IMR-90 (cell line): ENCODE measurements around the gene FTSJ3. TPM values are rescaled to one million over a fixed set of nuclear protein-coding genes. Genes with fewer than 3 reads are reported as not detected.

Experiments
- ATAC-seq: fragments of 200-7000 bp; cut with Tn5 transposase; 2 replicates; pipeline ENCODE4 v1.9.1; 2020; ENCODE audit warnings: low read depth, mild to moderate bottlenecking, moderate library complexity
- BruUV-seq: library from RNA; stranded (reverse); fragments of 400-500 nt; replicated peaks from 2 replicates; lab custom pipeline; 2021; lab: Mats Ljungman, UMichigan
- CTCF ChIA-PET: fragments of 300-600 bp; formaldehyde crosslinking; extraction: SDS; loops from one replicate; lab custom pipeline; 2021; ENCODE audit warnings: antibody characterized with exemption; lab: Yijun Ruan, JAX
- POLR2A ChIA-PET: fragments of 300-600 bp; sonication (Branson Sonifier 250); formaldehyde crosslinking; loops from one replicate; lab custom pipeline; 2022; ENCODE audit warnings: antibody characterized with exemption; ENCODE audit not compliant: unreplicated experiment; lab: Charles Lee
- DNase-seq: peaks from one replicate; pipeline ENCODE4 v3.0.0; 2013
- H2AFZ ChIP-seq: replicated peaks from 2 replicates; pipeline ENCODE3; 2013; ENCODE audit warnings: low read length, mild to moderate bottlenecking; ENCODE audit not compliant: poor library complexity
- H2AK5ac ChIP-seq: 2 replicates; pipeline ENCODE4 v1.6.1; 2013; ENCODE audit warnings: low read depth, low read length, inconsistent platforms
- H2AK9ac ChIP-seq: replicated peaks from 2 replicates; pipeline ENCODE3; 2013; ENCODE audit warnings: mild to moderate bottlenecking, low read depth, low read length, moderate library complexity; ENCODE audit not compliant: poor library complexity
- H2BK120ac ChIP-seq: 2 replicates; pipeline ENCODE4 v1.6.1; 2013; ENCODE audit warnings: low read depth, low read length, inconsistent platforms
- H2BK15ac ChIP-seq: 3 replicates; pipeline ENCODE4 v1.6.1; 2013; ENCODE audit warnings: low read depth, low read length, inconsistent platforms
- H2BK20ac ChIP-seq: 2 replicates; pipeline ENCODE4 v1.6.1; 2013; ENCODE audit warnings: low read depth, mild to moderate bottlenecking, inconsistent platforms, low read length, moderate library complexity
- H2BK5ac ChIP-seq: 2 replicates; pipeline ENCODE4 v1.6.1; 2013; ENCODE audit warnings: mild to moderate bottlenecking, low read depth, low read length, inconsistent platforms; ENCODE audit not compliant: poor library complexity, severe bottlenecking
- H3K14ac ChIP-seq: replicated peaks from 2 replicates; pipeline ENCODE4 v1.6.1; 2013; ENCODE audit warnings: low read depth, low read length, inconsistent platforms
- H3K18ac ChIP-seq: 2 replicates; pipeline ENCODE4 v1.6.1; 2013; ENCODE audit warnings: low read depth, low read length, control low read depth
- H3K23ac ChIP-seq: 2 replicates; pipeline ENCODE4 v1.6.1; 2013; ENCODE audit warnings: low read depth, low read length, inconsistent platforms
- H3K27ac ChIP-seq: 2 replicates; pipeline ENCODE4 v1.5.1; 2013; ENCODE audit warnings: mild to moderate bottlenecking, control low read depth, low read length; ENCODE audit not compliant: insufficient read depth
- H3K27me3 ChIP-seq: 2 replicates; pipeline ENCODE4 v1.6.1; 2013; ENCODE audit warnings: low read length; ENCODE audit not compliant: control insufficient read depth, insufficient read depth
- H3K36me3 ChIP-seq: 2 replicates; pipeline ENCODE4 v1.6.1; 2013; ENCODE audit warnings: low read length, mixed read lengths; ENCODE audit not compliant: control insufficient read depth, insufficient read depth
- H3K4ac ChIP-seq: 2 replicates; pipeline ENCODE4 v1.6.1; 2013; ENCODE audit warnings: low read depth, low read length, inconsistent platforms
- H3K4me1 ChIP-seq: 2 replicates; pipeline ENCODE4 v1.6.1; 2013; ENCODE audit warnings: low read length, mixed read lengths; ENCODE audit not compliant: control insufficient read depth, insufficient read depth
- H3K4me2 ChIP-seq: 2 replicates; pipeline ENCODE4 v1.6.1; 2013; ENCODE audit warnings: low read depth, mild to moderate bottlenecking, control low read depth, low read length, moderate library complexity
- H3K4me3 ChIP-seq: 2 replicates; pipeline ENCODE4 v1.5.1; 2013; ENCODE audit warnings: low read depth, mild to moderate bottlenecking, control low read depth, low read length, moderate library complexity; ENCODE audit not compliant: insufficient read depth
- H3K56ac ChIP-seq: 2 replicates; pipeline ENCODE4 v1.6.1; 2013; ENCODE audit warnings: low read length, inconsistent platforms; ENCODE audit not compliant: insufficient read depth; ENCODE audit errors: extremely low read depth
- H3K79me1 ChIP-seq, 2 experiments: 2 replicates each; pipeline ENCODE4 v1.6.1; 2013; ENCODE audit warnings: low read length in 2 of 2, inconsistent platforms in 1 of 2, low read depth in 1 of 2
- H3K9ac ChIP-seq: 2 replicates; pipeline ENCODE4 v1.6.1; 2013; ENCODE audit warnings: low read depth, low read length, control low read depth
- H3K9me1 ChIP-seq: 2 replicates; pipeline ENCODE4 v1.6.1; 2013; ENCODE audit warnings: low read length, inconsistent platforms; ENCODE audit not compliant: insufficient read depth
- H3K9me3 ChIP-seq: 2 replicates; pipeline ENCODE4 v1.6.1; 2013; ENCODE audit warnings: low read length; ENCODE audit not compliant: control insufficient read depth, insufficient read depth
- H4K20me1 ChIP-seq: 2 replicates; pipeline ENCODE4 v1.6.1; 2013; ENCODE audit warnings: low read length, inconsistent platforms; ENCODE audit not compliant: insufficient read depth
- H4K5ac ChIP-seq: 2 replicates; pipeline ENCODE4 v1.6.1; 2013; ENCODE audit warnings: mild to moderate bottlenecking, low read depth, low read length, control low read depth
- H4K8ac ChIP-seq, 2 experiments: 2 replicates each; pipeline ENCODE4 v1.6.1; 2013; ENCODE audit warnings: low read depth in 2 of 2, low read length in 2 of 2, control low read depth in 1 of 2, inconsistent platforms in 1 of 2
- H4K91ac ChIP-seq: 2 replicates; pipeline ENCODE4 v1.6.1; 2013; ENCODE audit warnings: low read depth, low read length, inconsistent platforms; ENCODE audit not compliant: insufficient read depth
- RCOR1 ChIP-seq: IDR thresholded peaks from 2 replicates; pipeline ENCODE4 v1.6.1; 2012; ENCODE audit warnings: mild to moderate bottlenecking, low read length, improper control_type of control experiment; ENCODE audit not compliant: insufficient replicate concordance
- WGBS, 2 experiments: methylation state at CpG; one replicate each; pipeline versions ENCODE4 v1.1.5 to v1.1.7; 2013; ENCODE audit warnings: missing lambda C conversion rate in 2 of 2; ENCODE audit not compliant: insufficient read length in 1 of 2; ENCODE audit errors: extremely low coverage in 2 of 2; 5-methylcytosine and 5-hydroxymethylcytosine counted together
- dilution Hi-C: fragments of 300-500 bp; cut with HindIII; formaldehyde crosslinking; loops from one replicate; pipeline ENCODE4 v1.14.3; 2018; ENCODE audit warnings: low sequenced_read_pairs; ENCODE audit not compliant: unreplicated experiment
- in situ Hi-C: fragments of 300-500 bp; cut with MboI; formaldehyde crosslinking; loops from 3 replicates; pipeline ENCODE4 v1.14.3; 2019; ENCODE audit warnings: low sequenced_read_pairs, inconsistent platforms, mixed read lengths
- intact Hi-C: fragments of 100-400 bp; cut with micrococcal nuclease; formaldehyde crosslinking; loops from 2 replicates; pipeline ENCODE4 v1.10.0; 2022
- polyA plus RNA-seq, 3 experiments: library from polyadenylated mRNA; depleted of rRNA; stranded (reverse); fragments of >200 nt; gene quantifications; 2 replicates each; pipeline ENCODE4 v1.2.3, GENCODE V29; 2012; ENCODE audit warnings: low replicate concordance in 1 of 3
- total RNA-seq: library from RNA; depleted of rRNA; stranded (reverse); fragments of >200 nt; gene quantifications from 2 replicates; pipeline ENCODE4 v1.2.3, GENCODE V29; 2012

The FTSJ3 gene
- total and polyA plus RNA-seq, 2 of the 4 experiments (the other 2 are of a cell fraction) = 51.3 to 68.1 TPM

DNA sequence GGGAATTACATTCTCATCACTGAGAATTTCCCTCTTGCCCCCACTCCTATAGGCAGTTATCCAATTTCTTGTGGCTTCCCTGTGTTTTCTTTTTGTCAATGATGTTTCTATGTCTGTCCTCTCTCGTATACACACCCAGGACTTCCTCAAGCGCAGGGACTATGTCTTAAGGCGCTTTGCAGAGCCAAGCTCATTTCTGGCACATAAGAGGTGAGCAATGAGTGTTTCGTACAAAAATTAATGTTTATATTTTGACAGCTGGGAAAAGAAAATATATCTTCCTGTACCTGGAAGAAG lies 52.5 kb downstream of the FTSJ3 start:
- H4K8ac ChIP-seq = no peak overlapping the region
- intact Hi-C loops = no loop called here
- H3K18ac ChIP-seq = no peak overlapping the region
- H2BK15ac ChIP-seq = no peak overlapping the region
- no peak for TF ChIP-seq RCOR1
- dilution Hi-C loops = no loop called here
- peak overlapping the region; percentile 68 for H3K14ac ChIP-seq
- peak overlapping the region; percentile 74 for H2BK5ac ChIP-seq
- ATAC-seq (no peak), DNase-seq (peak; percentile 21)
- H4K5ac ChIP-seq = peak overlapping the region; percentile 15; the same call in 1 of the 2 replicates
- H3K23ac ChIP-seq = peak overlapping the region; percentile 94
- ChIA-PET CTCF (interaction anchor here (0.8 kb wide), 1 partner anchor 10 kb away, joined by 3 read pairs; no protein-coding TSS in a partner anchor), POLR2A (interaction anchor here (1.4 kb wide), 1 partner anchor 15 kb away, joined by 3 read pairs; no protein-coding TSS in a partner anchor)
- peak overlapping the region; percentile 87; the same call in 1 of the 2 replicates for H3K27ac ChIP-seq
- H3K4me1 ChIP-seq = 0 out of 2 replicates have a peak, but pooled peaks cover 2% of the 10 kb centered on the region
- peak overlapping the region; percentile 99 for H3K9ac ChIP-seq
- no peak overlapping the region for H2AFZ ChIP-seq
- H2BK20ac ChIP-seq = no peak overlapping the region
- H2AK9ac ChIP-seq = peak overlapping the region; percentile 96
- H4K91ac ChIP-seq = no peak overlapping the region
- peaks cover 73% of the 10 kb centered on the region for H4K20me1 ChIP-seq
- peak overlapping the region; percentile 84 for H3K4me2 ChIP-seq
- 0% methylated on average over 1 of the region's 4 CpGs; no CpG with 5 or more reads in 1 of the 2 experiments for WGBS, 2 experiments
- peak overlapping the region; percentile 84; the same call in 1 of the 2 replicates for H3K56ac ChIP-seq
- H3K9me1 ChIP-seq = peaks cover 2% of the 10 kb centered on the region
- H2AK5ac ChIP-seq = no peak overlapping the region
- no peaks in the 10 kb centered on the region for H3K9me3 ChIP-seq
- no peak overlapping the region for H2BK120ac ChIP-seq
- peaks cover 0 to 47% of the 10 kb centered on the region in 2 experiments; a peak in 2 of 4 replicates for H3K79me1 ChIP-seq
- BruUV-seq = no TSS peak
- in situ Hi-C loops = no loop called here
- H3K36me3 ChIP-seq = peaks cover 6% of the 10 kb centered on the region
- H3K4ac ChIP-seq = peak overlapping the region; percentile 57; the same call in 1 of the 2 replicates
- H3K27me3 ChIP-seq = no peaks in the 10 kb centered on the region
- H3K4me3 ChIP-seq = peak overlapping the region; percentile 100
